ENCODE results near the gene FAM227A.

- TF ChIP-seq CTCF (conservative IDR thresholded peaks at IDR 0.05) (no peak), ZFX (IDR thresholded peaks at IDR 0.05) (no peak)
Measured at GRCh38 chr22:38652859-38653258, 3.3 kb downstream of the FAM227A start.

Data from C4-2B (cell line).